ENCODE data around the gene PLXNA2. TPM values are rescaled to one million over a fixed set of nuclear protein-coding genes. Genes with fewer than 3 reads are reported as not detected.

The PLXNA2 gene
- polyA plus RNA-seq, 1 donor, result 15.3 TPM

DNA sequence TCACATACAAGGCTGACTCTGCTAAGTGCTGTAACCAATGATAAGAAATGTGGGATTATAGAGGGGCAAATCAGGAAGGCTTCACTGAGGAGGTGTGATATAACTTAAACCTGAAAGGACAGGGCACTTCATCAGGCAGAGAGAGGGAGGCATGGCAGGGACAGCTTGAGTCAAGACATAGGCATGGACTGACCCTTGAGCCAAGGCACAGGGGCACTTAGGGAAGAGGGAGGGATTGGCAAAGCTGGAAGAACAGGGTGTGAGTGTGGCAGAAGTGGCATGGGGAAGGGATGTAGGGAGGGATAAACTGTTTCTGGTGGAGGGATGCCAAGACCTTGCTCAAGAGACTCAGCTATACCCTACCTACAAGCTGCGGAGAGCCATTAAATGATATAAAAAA lies 81.3 kb downstream of the PLXNA2 start:
- no peak for DNase-seq

DNA sequence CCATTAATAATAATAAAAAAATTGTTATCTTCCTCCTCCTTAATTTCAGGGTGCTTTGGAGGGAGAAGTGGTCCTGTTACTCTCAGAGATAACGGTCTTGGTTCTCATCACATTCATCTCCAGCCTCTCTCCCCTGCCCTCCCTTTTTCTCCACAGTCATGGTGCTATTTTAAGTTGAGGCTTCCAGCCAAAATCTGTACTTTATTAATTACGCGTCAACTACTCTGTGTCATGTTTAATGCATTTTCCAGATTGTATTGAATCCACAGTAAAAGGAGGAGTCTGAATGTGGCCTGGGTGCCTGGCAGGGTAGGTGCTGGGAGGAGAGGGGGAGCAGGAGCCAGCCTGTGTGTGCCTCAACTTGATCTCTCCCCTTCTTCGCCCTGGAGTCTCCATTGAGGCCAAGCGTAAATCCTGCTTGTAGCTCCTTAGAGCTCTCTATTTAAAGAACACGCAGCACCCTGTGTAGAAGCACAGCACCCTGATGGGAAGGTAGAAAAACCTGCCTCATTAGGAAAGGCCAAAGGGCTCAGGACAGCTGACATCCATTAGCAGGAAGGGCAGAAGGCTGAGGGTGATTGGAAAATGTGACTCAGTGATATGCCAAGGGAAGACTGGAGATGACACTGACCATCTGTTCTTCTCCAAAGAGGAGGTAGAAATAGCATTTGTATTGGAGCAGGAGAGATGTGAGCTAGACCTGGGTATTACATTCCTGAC lies 82.4 kb downstream of the PLXNA2 start:
- no peak for DNase-seq

DNA sequence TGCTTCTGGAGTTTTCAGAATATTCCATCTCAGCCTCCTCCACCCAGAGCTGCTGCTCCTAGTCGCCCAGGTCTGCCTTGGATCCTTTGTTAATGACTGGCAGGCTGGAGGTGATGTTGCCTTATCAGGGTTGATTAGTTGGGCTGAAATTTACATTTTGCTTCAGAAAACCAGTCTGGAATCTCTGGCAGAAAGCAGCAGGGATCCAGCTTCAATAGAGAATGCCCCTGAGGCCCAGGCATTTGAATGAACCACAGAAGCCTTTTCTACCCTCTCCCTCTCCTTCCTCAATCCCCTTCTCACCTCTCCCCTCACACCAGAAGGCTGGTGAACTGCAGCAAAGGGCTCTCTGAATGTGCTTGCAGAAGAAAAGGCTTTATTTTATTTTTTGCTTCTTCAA lies 83.2 kb downstream of the PLXNA2 start:
- DNase-seq, result no peak

DNA sequence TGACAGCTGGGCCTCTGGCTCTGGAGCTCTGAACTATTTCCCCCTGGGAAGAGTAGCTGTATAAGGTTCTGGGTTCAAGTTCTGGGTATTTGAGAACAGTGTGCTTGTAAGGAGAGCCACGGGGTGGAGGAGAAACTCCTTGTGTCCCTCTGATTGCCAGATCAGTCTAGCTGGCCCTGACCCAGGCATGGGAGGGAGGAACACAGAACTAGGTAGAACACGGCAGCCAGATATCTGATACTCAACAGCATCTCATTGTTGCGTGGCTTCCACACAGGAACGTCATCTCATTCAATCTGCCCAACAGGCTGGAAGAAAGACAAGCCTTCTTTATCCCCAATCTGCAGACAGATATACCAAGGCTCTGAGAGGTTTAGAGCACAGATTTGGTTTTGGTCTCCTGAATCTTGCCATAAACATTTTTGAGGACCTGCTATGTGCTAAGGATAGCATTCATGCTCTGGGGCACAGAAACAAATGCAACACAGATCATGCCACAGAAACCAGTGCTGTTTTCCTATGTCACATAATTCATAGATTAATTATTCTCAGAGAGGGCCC lies 83.8 kb downstream of the PLXNA2 start:
- no peak for DNase-seq

DNA sequence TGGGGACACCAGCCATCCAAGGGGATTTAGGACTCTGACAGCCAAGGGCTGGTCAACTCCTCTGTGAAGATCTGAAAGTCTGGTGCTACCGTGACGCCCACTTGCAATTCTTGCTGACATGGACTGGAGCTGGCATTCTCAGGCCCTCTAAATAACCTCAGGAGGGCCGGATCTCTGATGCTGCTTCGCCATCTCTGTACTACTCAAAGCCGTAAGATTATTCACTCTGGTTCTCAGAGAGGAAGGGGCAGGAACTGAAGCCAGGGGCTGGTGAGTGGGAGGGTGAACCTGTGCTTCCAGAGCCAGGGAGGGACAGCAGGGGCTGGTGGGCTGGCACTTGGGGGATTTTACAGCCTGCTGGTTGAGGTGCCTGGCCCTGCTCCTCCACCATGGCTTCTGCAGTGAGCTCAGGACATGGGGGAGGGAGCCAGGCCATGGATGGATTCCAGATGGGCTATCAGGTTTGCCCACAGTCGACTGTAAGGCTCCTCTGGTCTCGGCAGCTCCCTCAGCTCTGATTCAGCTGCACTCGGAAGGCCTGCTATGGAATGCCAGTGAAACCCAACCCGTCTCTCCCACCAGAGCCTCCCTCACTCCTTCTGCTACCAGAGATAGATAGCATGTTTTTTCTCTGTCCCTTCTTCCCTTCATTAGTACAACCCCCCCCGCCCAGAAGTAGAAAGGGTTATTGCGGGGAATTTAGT lies 84.5 kb downstream of the PLXNA2 start:
- peak; percentile 86 for DNase-seq

DNA sequence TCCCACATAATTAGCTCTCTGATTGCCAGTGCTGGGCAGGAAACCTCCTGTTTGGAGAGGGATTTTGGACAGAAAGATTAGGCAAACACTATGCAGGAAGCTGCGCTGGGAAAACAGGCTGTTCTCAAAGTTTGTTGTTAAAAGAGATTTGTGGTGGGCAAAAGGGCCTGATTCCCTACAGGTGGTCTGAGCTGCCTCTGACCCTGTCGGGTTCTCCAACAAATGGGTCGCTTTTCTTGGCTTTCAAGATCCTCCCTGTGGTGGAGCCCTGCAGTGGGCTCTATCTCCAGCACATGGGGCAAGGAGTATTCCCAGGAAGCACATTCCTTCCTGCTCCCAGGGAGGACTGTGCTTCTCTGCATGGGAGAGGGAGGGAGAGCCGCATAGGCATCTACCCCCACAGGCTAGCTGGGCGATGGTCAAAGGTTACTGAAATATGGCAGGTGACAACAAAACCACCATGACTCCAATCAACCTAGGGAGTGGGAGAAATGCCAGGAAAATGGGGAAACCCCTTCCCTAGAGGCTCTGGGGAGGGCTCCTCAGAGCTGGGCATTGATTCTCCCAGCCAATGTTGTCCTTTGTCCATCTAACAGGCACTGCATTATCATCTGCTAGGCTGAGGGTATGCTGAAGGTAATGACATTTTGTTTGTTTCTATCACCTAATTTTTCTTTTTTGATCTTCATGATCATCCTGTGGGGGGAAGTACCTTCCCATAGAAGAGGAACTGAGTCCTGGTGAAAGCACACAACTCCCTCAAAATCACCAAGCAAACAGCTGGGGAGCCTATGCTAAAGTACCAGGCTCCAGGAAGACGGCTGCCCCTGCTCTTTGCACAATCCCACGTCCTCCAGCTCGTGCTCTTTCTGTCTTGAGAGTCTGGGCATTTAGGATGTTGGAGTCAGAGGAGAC lies 85.3 kb downstream of the PLXNA2 start:
- DNase-seq, result no peak

DNA sequence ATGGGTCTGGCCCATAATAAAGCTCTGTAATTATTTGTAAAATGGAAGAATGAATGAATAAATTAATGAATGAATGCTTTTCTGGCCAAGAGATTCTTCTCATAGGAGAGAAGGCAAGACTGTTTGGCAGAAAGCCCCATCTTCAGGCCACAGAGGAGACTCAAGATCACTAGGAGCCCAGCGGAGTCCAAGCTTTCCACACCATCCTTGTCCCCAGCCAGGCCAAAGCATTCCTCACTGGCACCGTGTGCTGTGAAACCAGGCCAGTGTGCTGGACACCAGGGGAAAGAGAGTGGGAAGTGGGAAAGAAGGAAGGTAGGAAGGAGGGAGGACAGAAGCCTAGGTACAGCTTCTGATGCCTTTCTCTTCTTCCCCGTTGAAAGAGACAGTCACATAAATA lies 86.4 kb downstream of the PLXNA2 start:
- no peak for DNase-seq

DNA sequence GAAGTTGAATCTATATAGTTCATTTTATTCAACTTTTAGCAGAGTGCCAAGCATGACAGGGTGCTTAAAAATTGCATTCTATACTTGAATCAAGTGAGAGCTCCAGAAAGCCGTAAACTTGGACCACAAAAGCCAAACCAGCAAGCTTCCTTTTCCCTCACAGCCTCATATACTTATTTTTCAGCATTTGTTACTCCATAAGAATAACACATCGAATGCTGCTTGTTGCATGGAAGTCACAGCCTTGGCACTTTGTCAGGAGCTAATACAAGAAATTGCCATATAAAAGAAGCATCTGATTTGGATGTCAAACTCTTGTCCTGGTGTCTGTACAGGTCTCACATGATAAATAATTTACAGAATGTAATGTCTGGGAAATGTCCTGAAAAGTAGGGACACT lies 87.4 kb downstream of the PLXNA2 start:
- no peak for DNase-seq

DNA sequence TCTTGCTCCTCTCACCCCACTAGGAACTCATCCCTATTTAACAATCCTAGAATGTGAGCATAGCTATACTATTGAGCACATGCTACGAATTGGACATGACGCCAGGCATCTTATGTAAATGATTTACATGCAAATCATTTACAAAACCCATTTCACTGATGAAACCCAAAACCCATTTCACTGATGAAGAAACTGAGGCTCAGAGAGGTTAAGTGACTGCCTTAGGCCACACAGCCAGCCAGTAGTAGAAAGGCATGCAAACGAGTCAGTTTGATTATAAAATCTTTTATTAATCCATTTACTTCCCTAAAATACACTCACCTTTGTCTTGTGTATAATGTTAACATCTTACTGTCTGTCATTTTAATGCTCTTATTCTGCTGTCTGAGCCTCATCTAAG lies 87.9 kb downstream of the PLXNA2 start:
- DNase-seq, result no peak

DNA sequence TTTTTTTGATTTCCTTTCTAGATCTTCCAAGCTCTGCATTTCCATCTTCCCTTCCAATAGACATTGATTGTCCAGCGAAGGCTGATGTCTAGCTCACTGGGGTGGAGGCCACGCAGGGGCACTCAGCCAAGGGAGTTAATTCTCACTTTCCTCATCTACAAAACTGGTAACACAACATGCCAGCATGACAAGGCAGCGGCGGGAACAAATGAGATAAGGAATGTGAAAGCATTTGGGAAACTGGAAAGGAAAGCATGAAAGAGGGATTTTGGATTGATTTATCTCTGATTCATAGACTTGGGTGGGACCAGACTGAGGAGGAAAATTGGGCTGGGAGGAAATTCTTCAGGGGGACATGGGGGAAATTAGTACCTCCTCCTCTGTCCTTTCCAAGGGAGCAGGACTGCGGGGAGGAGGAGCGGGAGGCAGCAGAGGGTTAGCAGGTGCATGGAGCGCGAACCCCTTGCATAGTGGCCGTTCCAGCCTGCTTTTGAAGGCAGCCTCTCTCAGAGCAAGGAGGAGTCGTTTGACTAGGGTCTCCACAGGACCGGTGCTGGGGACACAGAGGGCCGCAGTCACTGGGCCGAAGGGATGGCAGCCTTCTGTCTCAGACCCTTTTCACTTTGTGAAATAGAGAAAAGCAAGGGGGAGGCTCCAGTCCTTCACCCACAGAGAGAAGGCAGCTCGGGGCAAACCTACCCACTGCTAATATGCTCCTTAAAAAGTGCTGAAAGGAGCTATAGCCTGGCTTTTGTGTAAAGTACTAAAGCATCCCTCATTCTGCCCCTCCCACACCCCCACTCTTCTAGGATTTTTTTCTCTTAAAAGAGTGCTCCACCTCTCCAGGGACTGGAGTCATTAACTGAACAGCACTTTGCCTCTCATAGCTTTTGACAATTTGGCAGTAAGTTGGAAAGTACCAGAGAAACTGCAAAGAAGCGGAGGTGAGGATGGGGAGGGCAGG lies 89.2 kb downstream of the PLXNA2 start:
- no peak for DNase-seq

DNA sequence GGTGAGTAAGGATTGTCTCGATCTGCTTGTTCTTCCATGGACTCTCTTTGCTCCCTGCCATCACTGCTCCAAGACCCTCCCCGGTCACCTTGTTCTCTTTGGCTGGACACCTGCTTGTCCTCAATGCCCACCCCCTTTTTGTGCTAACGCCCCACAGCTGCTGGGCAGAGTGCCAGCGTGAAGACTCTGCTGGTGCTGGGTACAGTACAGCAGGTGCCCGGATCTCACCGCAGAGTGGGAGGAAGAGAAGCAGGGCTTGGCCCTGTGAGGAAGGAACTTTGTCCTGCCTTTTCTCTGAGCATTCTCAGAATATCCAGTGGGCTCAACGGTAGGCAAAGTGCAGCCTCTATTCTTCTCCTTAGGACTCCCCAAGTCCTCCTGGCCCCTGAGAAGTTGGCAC lies 90.1 kb downstream of the PLXNA2 start:
- DNase-seq, result no peak

DNA sequence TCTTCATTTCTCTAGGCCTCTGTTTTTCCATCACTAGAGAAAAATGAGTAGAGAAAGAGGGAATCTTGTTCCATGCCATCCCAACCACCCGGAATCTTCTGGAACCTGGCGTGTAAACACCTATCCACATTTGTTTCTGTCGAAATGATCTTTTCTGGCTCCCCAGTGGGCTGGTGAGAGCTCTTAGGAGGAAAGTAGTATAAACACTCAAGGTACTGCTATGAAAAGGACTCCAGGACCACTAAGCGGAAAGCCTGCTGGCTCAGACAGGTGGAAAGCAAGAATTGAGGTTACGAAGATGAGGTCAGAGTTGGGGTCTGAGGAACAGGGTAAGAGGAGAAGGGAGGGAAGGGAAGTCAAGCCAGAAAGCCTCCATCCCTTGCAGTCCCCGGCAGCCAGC lies 90.8 kb downstream of the PLXNA2 start:
- DNase-seq, result no peak

DNA sequence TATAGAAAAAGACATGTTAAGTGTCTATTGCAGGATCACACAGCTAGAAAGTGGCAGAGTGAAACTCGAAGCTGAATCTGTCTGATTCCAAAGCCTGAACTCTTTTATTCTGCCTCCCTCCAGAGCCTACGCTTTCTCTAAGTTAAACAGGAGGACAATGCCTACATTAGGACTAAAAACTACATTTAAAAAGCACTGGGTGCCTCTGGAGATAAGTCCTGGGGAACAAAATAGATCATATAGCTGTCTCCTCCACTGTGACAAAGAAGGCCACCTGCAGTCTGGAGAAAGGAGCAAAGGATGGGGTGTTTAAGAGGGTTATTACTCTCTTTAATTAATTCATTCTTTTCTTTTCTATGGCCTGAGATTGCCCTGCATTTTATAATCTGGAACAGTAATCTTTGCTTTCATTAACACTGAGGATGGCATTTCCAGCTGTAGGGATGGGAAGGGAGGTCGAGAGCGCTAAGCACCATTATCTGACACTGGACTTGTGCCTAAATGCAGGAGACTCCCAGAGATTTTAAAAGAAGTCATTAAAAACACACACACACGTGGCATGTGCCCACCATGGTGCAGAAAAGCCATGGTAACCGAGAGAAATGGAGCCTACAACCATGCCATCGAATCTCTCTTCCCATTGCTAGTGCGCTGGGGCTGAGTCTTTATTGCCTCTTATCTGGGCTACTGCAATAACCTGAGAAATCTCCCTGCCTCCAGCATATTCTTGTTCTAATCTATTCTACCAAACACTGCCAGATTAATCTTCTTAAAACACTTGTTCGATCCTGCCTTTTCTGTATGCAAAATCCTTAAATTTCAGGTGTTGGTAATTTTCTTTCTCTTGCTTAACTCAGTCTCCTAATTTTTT lies 92.2 kb downstream of the PLXNA2 start:
- no peak for DNase-seq

DNA sequence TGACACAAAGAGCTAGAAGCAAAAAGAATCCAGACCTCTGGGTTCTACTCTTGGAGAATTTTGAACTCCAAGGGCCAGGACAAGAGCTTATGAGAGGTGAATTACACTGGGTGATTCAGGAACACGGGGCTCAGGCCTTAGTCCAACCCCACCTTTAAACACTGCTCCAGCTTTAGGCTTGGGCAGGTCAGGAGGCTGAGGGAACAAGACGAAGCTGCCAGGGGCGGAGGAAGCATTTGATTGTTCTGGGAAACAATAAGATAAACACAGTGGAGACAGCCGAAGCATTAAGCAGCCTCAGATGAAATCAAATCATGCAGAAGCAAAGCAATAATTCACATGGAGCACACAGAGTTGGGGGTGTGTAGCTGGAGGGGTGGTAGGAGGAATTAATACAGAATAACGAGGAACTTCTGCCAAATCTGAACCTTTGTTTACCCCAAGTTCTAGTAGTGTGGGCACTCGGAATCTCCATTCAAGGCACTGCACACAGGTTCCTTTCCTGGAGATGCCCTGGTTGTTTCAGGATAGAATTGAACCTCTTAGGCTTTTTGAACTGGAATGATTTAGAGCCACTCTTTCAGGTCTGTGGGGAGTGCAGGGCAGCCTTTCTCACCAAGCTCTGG lies 93.2 kb downstream of the PLXNA2 start:
- DNase-seq, result no peak

DNA sequence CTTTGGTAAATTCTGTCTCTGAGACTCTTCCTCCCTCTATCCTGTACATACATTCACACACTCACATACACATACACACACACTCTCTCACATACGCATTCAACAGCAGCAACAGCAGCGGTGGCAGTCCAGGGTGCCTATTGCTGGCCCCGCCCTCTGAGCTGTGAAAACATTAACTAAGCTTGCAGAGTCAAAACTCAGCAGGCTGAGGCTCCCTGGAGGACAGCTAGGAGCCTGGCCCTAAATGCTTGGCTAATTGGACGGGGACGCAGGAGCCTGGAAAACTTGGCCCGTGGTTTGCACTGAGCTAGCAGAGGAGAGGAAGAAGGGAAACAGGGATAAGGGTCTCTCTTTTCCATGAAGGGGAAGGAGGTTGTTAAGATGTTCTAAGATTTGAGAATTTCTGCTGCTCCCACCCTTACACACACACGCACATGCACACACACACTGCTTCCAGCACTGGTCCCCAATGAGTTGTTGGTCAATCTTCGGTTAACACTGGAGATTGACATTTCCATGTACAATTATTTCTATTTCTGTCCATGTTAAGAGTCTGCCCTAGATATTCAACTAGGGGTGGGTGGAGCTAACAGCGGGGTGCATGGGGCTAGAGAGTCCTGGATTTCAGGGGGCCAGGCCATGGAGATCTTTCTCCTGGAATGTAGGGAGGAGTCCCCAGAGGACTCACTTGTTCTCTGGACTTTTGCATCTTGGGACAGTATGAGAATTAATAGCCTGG lies 94.2 kb downstream of the PLXNA2 start:
- peak; percentile 60 for DNase-seq

DNA sequence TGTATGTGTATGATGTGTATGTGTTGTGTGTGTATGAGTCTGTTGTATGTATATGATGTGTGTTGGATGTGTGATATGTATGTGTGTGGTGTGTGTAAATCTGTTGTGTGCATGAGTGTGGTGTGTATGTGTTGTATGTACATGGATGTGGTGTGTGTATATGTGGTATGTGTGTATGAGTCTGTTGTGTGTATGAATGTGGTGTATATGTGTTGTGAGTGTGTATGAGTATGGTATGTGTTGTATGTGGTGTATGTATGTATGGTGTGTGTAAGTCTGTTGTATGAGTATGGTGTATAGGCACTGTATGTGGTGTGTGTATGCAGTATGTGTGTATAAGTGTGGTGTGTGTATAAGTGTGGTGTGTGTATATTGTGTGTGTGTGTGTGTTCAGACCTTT lies 95.0 kb downstream of the PLXNA2 start:
- no peak for DNase-seq

DNA sequence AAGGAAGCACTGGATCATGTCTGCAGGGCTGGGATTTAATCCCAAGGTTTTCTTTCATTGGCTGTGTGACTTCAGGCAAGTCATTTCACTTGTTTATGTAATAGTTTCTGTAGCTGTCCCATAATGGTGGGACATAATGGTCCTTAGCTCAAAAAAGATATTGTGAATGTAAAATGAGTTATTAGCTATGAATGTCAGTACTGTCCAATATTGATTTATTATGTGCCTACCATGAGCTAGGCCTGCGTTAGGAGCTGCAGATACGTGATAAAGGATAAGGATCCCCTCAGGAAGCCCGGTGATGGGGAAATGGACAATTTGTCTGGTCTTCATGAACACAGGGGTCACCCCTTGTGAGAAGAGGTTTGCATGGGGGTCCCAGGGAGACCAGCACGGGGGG lies 95.8 kb downstream of the PLXNA2 start:
- DNase-seq, result no peak

DNA sequence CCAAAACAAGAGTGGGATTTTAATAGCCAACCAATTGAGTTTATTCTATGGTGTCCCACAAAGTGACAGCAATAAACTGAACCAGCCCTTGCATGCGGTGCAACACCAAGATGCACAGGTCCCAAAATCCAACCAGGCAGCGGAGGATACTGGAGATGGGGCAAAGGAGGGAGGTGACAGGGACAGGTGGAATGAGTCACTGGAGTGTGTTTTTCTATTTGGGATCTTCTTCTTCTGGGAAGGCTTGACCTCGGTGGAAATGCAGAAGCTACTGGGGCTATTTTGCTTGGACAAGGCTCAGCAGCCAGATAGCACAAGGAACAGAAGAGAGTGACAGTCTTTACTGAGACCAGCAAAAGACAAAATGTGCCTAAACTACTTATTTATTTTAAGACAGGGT lies 97.5 kb downstream of the PLXNA2 start:
- no peak for DNase-seq

DNA sequence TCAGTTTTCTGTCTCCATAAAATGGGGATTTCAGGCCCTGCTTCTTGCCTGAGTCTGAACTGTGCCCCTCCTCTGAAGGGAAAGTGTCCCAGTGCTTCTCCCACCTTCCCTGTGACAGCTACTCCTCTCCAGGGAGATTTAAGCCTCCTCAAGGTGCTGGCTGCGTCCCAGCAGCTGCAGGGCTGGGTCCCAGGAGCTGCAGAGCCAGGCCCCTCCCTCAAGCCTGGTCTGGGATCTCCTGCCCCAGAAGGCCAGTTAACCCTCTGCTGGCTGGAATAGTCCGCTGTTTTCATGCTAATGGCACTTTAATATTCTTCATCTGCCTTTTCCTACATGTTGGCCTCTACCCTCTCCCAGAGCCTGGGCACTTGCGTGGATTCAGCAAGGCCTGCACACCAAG lies 99.0 kb downstream of the PLXNA2 start:
- DNase-seq, result no peak

Data from left kidney (tissue), 2 donors.